OCI-LY7 (cell line): ENCODE measurements around the gene RNF111. TPM values are rescaled to one million over a fixed set of nuclear protein-coding genes. Genes with fewer than 3 reads are reported as not detected.

Experiments used
- BruUV-seq: library from RNA; stranded (reverse); fragments of 400-500 nt; replicated peaks from 2 replicates; lab custom pipeline; 2021; lab: Mats Ljungman, UMichigan
- CTCF ChIA-PET: fragments of 300-600 bp; sonication (Branson Sonifier 250); formaldehyde crosslinking; loops from one replicate; lab custom pipeline; 2022; ENCODE audit warnings: antibody characterized with exemption; ENCODE audit not compliant: unreplicated experiment; lab: Charles Lee
- POLR2A ChIA-PET: fragments of 300-600 bp; sonication (Branson Sonifier 250); formaldehyde crosslinking; loops from one replicate; lab custom pipeline; 2022; ENCODE audit warnings: antibody characterized with exemption; lab: Charles Lee
- DNase-seq: peaks from one replicate; pipeline ENCODE4 v3.0.0-alpha.2; 2015; ENCODE audit warnings: low spot score
- H2AFZ ChIP-seq: fragments of 200-600 bp; sonication (generic), shearing (Covaris generic); 2 replicates; pipeline ENCODE4 v1.6.1; 2014; ENCODE audit warnings: mild to moderate bottlenecking, antibody characterized with exemption, low read length, moderate library complexity
- H3K27ac ChIP-seq: fragments of 200-600 bp; sonication (generic); 2 replicates; pipeline ENCODE4 v1.5.1; 2014; ENCODE audit warnings: mixed run types, low read depth, mild to moderate bottlenecking, moderate library complexity, low read length, inconsistent platforms; ENCODE audit not compliant: poor library complexity, severe bottlenecking
- H3K36me3 ChIP-seq: fragments of 200-600 bp; sonication (generic); 2 replicates; pipeline ENCODE4 v1.6.1; 2014; ENCODE audit warnings: mild to moderate bottlenecking, antibody characterized with exemption, low read length, moderate library complexity, mixed read lengths; ENCODE audit not compliant: insufficient read depth
- H3K4me1 ChIP-seq: fragments of 200-600 bp; sonication (generic); 2 replicates; pipeline ENCODE4 v1.5.1; 2014; ENCODE audit warnings: mild to moderate bottlenecking, low read length; ENCODE audit not compliant: insufficient read depth, poor library complexity, severe bottlenecking
- H3K4me2 ChIP-seq: fragments of 200-600 bp; sonication (generic); 2 replicates; pipeline ENCODE4 v1.6.1; 2014; ENCODE audit warnings: mild to moderate bottlenecking, low read length
- H3K4me3 ChIP-seq: fragments of 200-600 bp; sonication (generic); 2 replicates; pipeline ENCODE4 v1.5.1; 2014; ENCODE audit warnings: mild to moderate bottlenecking, low read depth, low read length; ENCODE audit not compliant: poor library complexity, severe bottlenecking
- H3K79me2 ChIP-seq: fragments of 200-600 bp; sonication (generic); 2 replicates; pipeline ENCODE4 v1.6.1; 2016; ENCODE audit warnings: low read depth, mild to moderate bottlenecking, low read length, moderate library complexity, mixed read lengths; ENCODE audit not compliant: insufficient read depth
- H3K9me2 ChIP-seq: fragments of 200-600 bp; sonication (generic); 2 replicates; pipeline ENCODE4 v1.6.1; 2016; ENCODE audit warnings: mild to moderate bottlenecking, low read length, mixed read lengths; ENCODE audit not compliant: insufficient read depth
- H3K9me3 ChIP-seq: fragments of 200-600 bp; sonication (generic); 2 replicates; pipeline ENCODE4 v1.6.1; 2014; ENCODE audit warnings: mild to moderate bottlenecking, mixed run types, low read length, mixed read lengths
- H4K20me1 ChIP-seq: fragments of 200-600 bp; sonication (generic); 2 replicates; pipeline ENCODE4 v1.6.1; 2014; ENCODE audit warnings: mild to moderate bottlenecking, antibody characterized with exemption, low read length, moderate library complexity, mixed read lengths; ENCODE audit not compliant: insufficient read depth
- CTCF ChIP-seq: fragments of 200-600 bp; sonication (generic); conservative IDR thresholded peaks from 2 replicates; pipeline ENCODE4 v1.5.1; 2014; ENCODE audit warnings: mild to moderate bottlenecking, antibody characterized with exemption, low read length, moderate library complexity, mixed read lengths
- EZH2phosphoT487 ChIP-seq: fragments of 200-600 bp; sonication (generic); IDR thresholded peaks from 2 replicates; pipeline ENCODE4 v1.6.1; 2018; ENCODE audit warnings: low read depth, borderline replicate concordance, mild to moderate bottlenecking, mixed run types, antibody characterized with exemption, low read length, moderate library complexity, mixed read lengths
- intact Hi-C: fragments of 100-400 bp; cut with micrococcal nuclease; formaldehyde crosslinking; loops from one replicate; pipeline ENCODE4 v1.10.0; 2022; ENCODE audit not compliant: unreplicated experiment
- total RNA-seq, 2 experiments: library from RNA; depleted of rRNA in 1 of 2; stranded (reverse); fragments of >200 nt in 1 of 2; shearing (Covaris generic) in 1 of 2; gene quantifications; 2 replicates each; pipeline ENCODE4 v1.2.3, GENCODE V29; 2014 to 2022

Gene RNF111
- total RNA-seq, 2 experiments from 2014 or later = 19.2 to 42.7 TPM

DNA sequence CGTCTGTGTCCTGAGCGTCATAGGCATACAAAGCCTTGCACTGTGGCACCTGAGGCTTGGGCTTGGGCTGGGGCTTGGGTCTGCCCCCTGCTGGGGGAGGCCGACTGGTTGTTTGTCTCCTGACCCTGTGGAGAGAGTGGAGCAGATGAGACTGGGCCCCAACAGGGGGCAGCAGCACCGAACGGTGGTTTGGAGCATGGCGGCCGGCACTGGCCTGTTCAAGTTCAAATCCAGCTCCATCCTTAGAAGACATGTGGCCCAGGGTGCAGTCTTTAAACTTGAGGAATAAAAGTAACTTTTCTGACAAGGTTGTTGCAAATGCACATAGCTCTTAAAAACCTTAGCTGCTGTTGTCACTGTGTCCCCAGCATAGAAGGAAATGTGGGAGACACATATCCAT, 150.8 kb downstream of the RNF111 start:
- no peak overlapping the region for H2AFZ ChIP-seq

DNA sequence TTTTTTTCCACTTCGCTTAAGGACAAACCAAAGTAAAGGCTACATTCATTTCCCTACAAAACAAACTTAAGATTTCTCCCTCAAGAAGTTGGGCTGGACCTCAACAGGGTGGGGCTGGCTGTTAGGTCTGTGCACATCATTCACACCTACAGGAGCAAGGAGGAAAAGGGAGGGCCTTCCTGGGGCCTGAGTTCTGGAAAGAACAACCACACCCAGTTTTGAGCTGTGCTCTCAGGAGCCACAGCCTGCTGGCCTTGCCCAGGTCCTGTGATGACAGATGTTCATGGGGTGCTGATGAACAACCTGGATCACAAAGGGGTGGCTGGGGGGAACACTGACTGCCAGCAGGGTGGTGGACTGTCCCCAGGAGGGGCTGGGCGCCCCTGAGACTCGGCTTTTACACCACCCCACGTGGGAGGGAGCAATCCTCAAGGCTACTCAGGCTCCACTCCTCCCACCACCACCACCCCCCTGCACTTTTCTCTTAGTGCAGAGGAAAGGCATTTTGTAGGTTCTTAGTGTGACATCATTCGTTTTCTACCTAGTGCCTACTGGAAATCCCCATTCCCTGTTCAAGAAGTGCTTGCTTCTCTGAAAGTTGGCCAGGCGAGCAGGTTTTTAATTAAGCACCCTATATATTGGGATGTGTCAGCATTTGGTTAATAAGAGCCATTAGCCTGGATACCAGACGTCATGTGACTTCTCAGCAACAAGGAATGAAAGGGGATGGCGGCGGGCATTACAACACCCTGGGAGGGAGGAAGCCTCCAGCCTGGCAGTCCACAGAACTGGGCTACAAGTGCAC, 153.2 kb downstream of the RNF111 start:
- Histone ChIP-seq H3K4me2 (no peak overlapping the region), H4K20me1 (no peaks in the 10 kb centered on the region), H3K36me3 (peaks cover 69% of the 10 kb centered on the region), H3K4me1 (no peaks in the 10 kb centered on the region), H3K9me2 (no peaks in the 10 kb centered on the region), H3K79me2 (no peaks in the 10 kb centered on the region), H3K9me3 (no peaks in the 10 kb centered on the region), H2AFZ (no peak overlapping the region), H3K4me3 (no peak overlapping the region), H3K27ac (no peak overlapping the region)
- intact Hi-C loops = no loop called here
- no peak for DNase-seq
- BruUV-seq = no TSS peak
- TF ChIP-seq EZH2phosphoT487 (no peak), CTCF (no peak)
- ChIA-PET POLR2A (no interaction called here), CTCF (no interaction called here)

More for the DNA sequence above, 150.8 kb downstream of the RNF111 start:
- Histone ChIP-seq H3K9me2 (no peaks in the 10 kb centered on the region), H3K9me3 (no peaks in the 10 kb centered on the region), H3K4me2 (no peak overlapping the region), H3K4me1 (no peaks in the 10 kb centered on the region), H3K27ac (no peak overlapping the region), H3K79me2 (no peaks in the 10 kb centered on the region), H4K20me1 (no peaks in the 10 kb centered on the region), H3K4me3 (no peak overlapping the region), H3K36me3 (peaks cover 83% of the 10 kb centered on the region)
- TF ChIP-seq EZH2phosphoT487 (no peak), CTCF (peak; percentile 99)
- intact Hi-C loops = loop anchor here (1.0 to 2.0 kb wide), 3 partner anchors 33 to 181 kb away; partner anchors contain the start of gene CCNB2
- POLR2A ChIA-PET = interaction anchor here (1.2 kb wide), 1 partner anchor 109 kb away, joined by 5 read pairs; no protein-coding TSS in a partner anchor
- CTCF ChIA-PET = no interaction called here
- peak; percentile 78 for DNase-seq
- BruUV-seq = no TSS peak

GRCh38 chr15:59143281-59143680, 155.8 kb downstream of the RNF111 start:
- intact Hi-C loops = no loop called here
- Histone ChIP-seq H3K4me2 (no peak overlapping the region), H3K36me3 (peaks cover 45% of the 10 kb centered on the region), H3K4me1 (no peaks in the 10 kb centered on the region), H3K9me2 (no peaks in the 10 kb centered on the region), H4K20me1 (no peaks in the 10 kb centered on the region), H3K4me3 (no peak overlapping the region), H2AFZ (no peak overlapping the region), H3K9me3 (no peaks in the 10 kb centered on the region), H3K27ac (no peak overlapping the region), H3K79me2 (no peaks in the 10 kb centered on the region)
- no peak for TF ChIP-seq CTCF
- no peak for TF ChIP-seq EZH2phosphoT487
- POLR2A ChIA-PET = no interaction called here
- CTCF ChIA-PET = no interaction called here
- BruUV-seq = no TSS peak
- no peak for DNase-seq
